Medulla oblongata (tissue), 1 donor: ENCODE results near the gene LCMT1.
"Not testable (repeated sequence)": the region's sequence is repeated elsewhere in the genome, so short reads cannot be mapped to it uniquely, and the experiment has no call there.

Experiments
- DNase-seq: peaks from one replicate; pipeline ENCODE4 v3.0.0-alpha.2; 2015; ENCODE audit errors: extremely low spot score

Gene LCMT1

GRCh38 chr16:25141648-25142047 is 30.1 kb downstream of the LCMT1 start:
- DNase-seq, result no peak

- no peak for DNase-seq
Observed at GRCh38 chr16:25143928-25144327, 32.4 kb downstream of the LCMT1 start.

GRCh38 chr16:25148568-25149215 is 37.1 kb downstream of the LCMT1 start:
- DNase-seq, result no peak

- no peak for DNase-seq
Observed at GRCh38 chr16:25151996-25152395, 40.5 kb downstream of the LCMT1 start.

- no peak for DNase-seq
Observed at GRCh38 chr16:25155553-25156460, 44.3 kb downstream of the LCMT1 start.

GRCh38 chr16:25157271-25157875 is 45.8 kb downstream of the LCMT1 start:
- DNase-seq, result no peak

- DNase-seq, result no peak
Observed at GRCh38 chr16:25158401-25158800, 46.9 kb downstream of the LCMT1 start.

- DNase-seq, result no peak
Observed at GRCh38 chr16:25161753-25162367, 50.3 kb downstream of the LCMT1 start.

- no peak for DNase-seq
Observed at GRCh38 chr16:25163683-25164082, 52.1 kb downstream of the LCMT1 start.

- no peak for DNase-seq
Observed at GRCh38 chr16:25165284-25165683, 53.7 kb downstream of the LCMT1 start.

GRCh38 chr16:25167920-25168319 is 56.4 kb downstream of the LCMT1 start:
- DNase-seq, result not testable (repeated sequence)

GRCh38 chr16:25171390-25171789 is 59.8 kb downstream of the LCMT1 start:
- DNase-seq, result no peak

- DNase-seq, result no peak
Observed at GRCh38 chr16:25172831-25173230, 61.3 kb downstream of the LCMT1 start.

- no peak for DNase-seq
Observed at GRCh38 chr16:25174285-25174684, 62.7 kb downstream of the LCMT1 start.

- no peak for DNase-seq
Observed at GRCh38 chr16:25176136-25176535, 64.6 kb downstream of the LCMT1 start.

- DNase-seq, result no peak
Observed at GRCh38 chr16:25177512-25177830, 65.9 kb downstream of the LCMT1 start.

GRCh38 chr16:25177831-25178688 is 66.5 kb downstream of the LCMT1 start:
- DNase-seq, result no peak

GRCh38 chr16:25181236-25181635 is 69.7 kb downstream of the LCMT1 start:
- not testable (repeated sequence) for DNase-seq

- DNase-seq, result no peak
Observed at GRCh38 chr16:25184771-25185170, 73.2 kb downstream of the LCMT1 start.

GRCh38 chr16:25187491-25187795 is 75.9 kb downstream of the LCMT1 start:
- DNase-seq, result no peak

GRCh38 chr16:25189305-25189704 is 77.8 kb downstream of the LCMT1 start:
- DNase-seq, result no peak

GRCh38 chr16:25192096-25192495 is 80.6 kb downstream of the LCMT1 start:
- no peak for DNase-seq
